ENCODE data around the gene SGK1.

SGK1 gene

GRCh38 chr6:134316733-134317431 lies 1.0 kb downstream of the SGK1 start:
- Histone ChIP-seq H3K36me3 (ENCODE audit: control insufficient read depth, insufficient read depth, low read length) (no peaks in the 10 kb centered on the region), H3K4me3 (ENCODE audit: insufficient read depth, low read depth, low read length) (peak overlapping the region; percentile 57), H3K9me3 (ENCODE audit: control insufficient read depth, low read length) (no peaks in the 10 kb centered on the region), H3K27me3 (ENCODE audit: control insufficient read depth, insufficient read depth, low read length, poor library complexity, severe bottlenecking) (peaks cover 27% of the 10 kb centered on the region), H3K4me1 (ENCODE audit: control insufficient read depth, insufficient read depth, low read length) (peaks cover 14% of the 10 kb centered on the region), H3K27ac (ENCODE audit: insufficient read depth, low read depth, low read length, poor library complexity, severe bottlenecking) (no peak overlapping the region)
- 30% methylated on average over 6 of the region's 6 CpGs for WGBS, 2 experiments

- peaks cover 14% of the 10 kb centered on the region for H3K4me1 ChIP-seq (ENCODE audit: control insufficient read depth, insufficient read depth, low read length)
- H3K27ac ChIP-seq (ENCODE audit: insufficient read depth, low read depth, low read length, poor library complexity, severe bottlenecking) = no peak overlapping the region
- no peaks in the 10 kb centered on the region for H3K36me3 ChIP-seq (ENCODE audit: control insufficient read depth, insufficient read depth, low read length)
- H3K4me3 ChIP-seq (ENCODE audit: insufficient read depth, low read depth, low read length) = no peak overlapping the region
- no peaks in the 10 kb centered on the region for H3K9me3 ChIP-seq (ENCODE audit: control insufficient read depth, low read length)
- WGBS, 2 experiments = 80 to 85% methylated on average over 2 of the region's 2 CpGs
- peaks cover 27% of the 10 kb centered on the region for H3K27me3 ChIP-seq (ENCODE audit: control insufficient read depth, insufficient read depth, low read length, poor library complexity, severe bottlenecking)
Measured at GRCh38 chr6:134315974-134316441, 1.9 kb downstream of the SGK1 start.

GRCh38 chr6:134315189-134315588 lies 2.7 kb downstream of the SGK1 start:
- H3K36me3 ChIP-seq (ENCODE audit: control insufficient read depth, insufficient read depth, low read length) = no peaks in the 10 kb centered on the region
- 89 to 97% methylated on average over 1 of the region's 1 CpG for WGBS, 2 experiments
- H3K4me1 ChIP-seq (ENCODE audit: control insufficient read depth, insufficient read depth, low read length) = peaks cover 14% of the 10 kb centered on the region
- no peaks in the 10 kb centered on the region for H3K9me3 ChIP-seq (ENCODE audit: control insufficient read depth, low read length)
- H3K27me3 ChIP-seq (ENCODE audit: control insufficient read depth, insufficient read depth, low read length, poor library complexity, severe bottlenecking) = peaks cover 27% of the 10 kb centered on the region
- H3K4me3 ChIP-seq (ENCODE audit: insufficient read depth, low read depth, low read length) = no peak overlapping the region
- no peak overlapping the region for H3K27ac ChIP-seq (ENCODE audit: insufficient read depth, low read depth, low read length, poor library complexity, severe bottlenecking)

- Histone ChIP-seq H3K9me3 (ENCODE audit: control insufficient read depth, low read length) (no peaks in the 10 kb centered on the region), H3K4me3 (ENCODE audit: insufficient read depth, low read depth, low read length) (no peak overlapping the region), H3K36me3 (ENCODE audit: control insufficient read depth, insufficient read depth, low read length) (no peaks in the 10 kb centered on the region), H3K27me3 (ENCODE audit: control insufficient read depth, insufficient read depth, low read length, poor library complexity, severe bottlenecking) (peaks cover 27% of the 10 kb centered on the region), H3K27ac (ENCODE audit: insufficient read depth, low read depth, low read length, poor library complexity, severe bottlenecking) (no peak overlapping the region), H3K4me1 (ENCODE audit: control insufficient read depth, insufficient read depth, low read length) (peaks cover 14% of the 10 kb centered on the region)
- 90 to 91% methylated on average over 3 to 4 of the region's 4 CpGs for WGBS, 2 experiments
Measured at GRCh38 chr6:134314006-134314821, 3.7 kb downstream of the SGK1 start.

GRCh38 chr6:134312038-134312660 lies 5.8 kb downstream of the SGK1 start:
- Histone ChIP-seq H3K36me3 (ENCODE audit: control insufficient read depth, insufficient read depth, low read length) (no peaks in the 10 kb centered on the region), H3K4me3 (ENCODE audit: insufficient read depth, low read depth, low read length) (no peak overlapping the region), H3K27ac (ENCODE audit: insufficient read depth, low read depth, low read length, poor library complexity, severe bottlenecking) (no peak overlapping the region), H3K4me1 (ENCODE audit: control insufficient read depth, insufficient read depth, low read length) (peaks cover 12% of the 10 kb centered on the region), H3K9me3 (ENCODE audit: control insufficient read depth, low read length) (no peaks in the 10 kb centered on the region), H3K27me3 (ENCODE audit: control insufficient read depth, insufficient read depth, low read length, poor library complexity, severe bottlenecking) (peaks cover 9% of the 10 kb centered on the region)
- WGBS, 2 experiments = 70 to 74% methylated on average over 7 of the region's 7 CpGs

GRCh38 chr6:134310817-134311216 lies 7.1 kb downstream of the SGK1 start:
- no peak overlapping the region for H3K4me3 ChIP-seq (ENCODE audit: insufficient read depth, low read depth, low read length)
- no peaks in the 10 kb centered on the region for H3K36me3 ChIP-seq (ENCODE audit: control insufficient read depth, insufficient read depth, low read length)
- no peak overlapping the region for H3K27ac ChIP-seq (ENCODE audit: insufficient read depth, low read depth, low read length, poor library complexity, severe bottlenecking)
- H3K4me1 ChIP-seq (ENCODE audit: control insufficient read depth, insufficient read depth, low read length) = no peaks in the 10 kb centered on the region
- H3K27me3 ChIP-seq (ENCODE audit: control insufficient read depth, insufficient read depth, low read length, poor library complexity, severe bottlenecking) = no peaks in the 10 kb centered on the region
- H3K9me3 ChIP-seq (ENCODE audit: control insufficient read depth, low read length) = no peaks in the 10 kb centered on the region
- 83 to 93% methylated on average over 1 to 2 of the region's 2 CpGs for WGBS, 2 experiments

- Histone ChIP-seq H3K27ac (ENCODE audit: insufficient read depth, low read depth, low read length, poor library complexity, severe bottlenecking) (no peak overlapping the region), H3K4me1 (ENCODE audit: control insufficient read depth, insufficient read depth, low read length) (no peaks in the 10 kb centered on the region), H3K27me3 (ENCODE audit: control insufficient read depth, insufficient read depth, low read length, poor library complexity, severe bottlenecking) (no peaks in the 10 kb centered on the region), H3K36me3 (ENCODE audit: control insufficient read depth, insufficient read depth, low read length) (no peaks in the 10 kb centered on the region), H3K9me3 (ENCODE audit: control insufficient read depth, low read length) (no peaks in the 10 kb centered on the region), H3K4me3 (ENCODE audit: insufficient read depth, low read depth, low read length) (no peak overlapping the region)
- WGBS, 2 experiments = 81 to 90% methylated on average over 5 of the region's 5 CpGs
Measured at GRCh38 chr6:134309983-134310605, 7.8 kb downstream of the SGK1 start.

- no peak overlapping the region for H3K4me3 ChIP-seq (ENCODE audit: insufficient read depth, low read depth, low read length)
- no peaks in the 10 kb centered on the region for H3K4me1 ChIP-seq (ENCODE audit: control insufficient read depth, insufficient read depth, low read length)
- no peaks in the 10 kb centered on the region for H3K9me3 ChIP-seq (ENCODE audit: control insufficient read depth, low read length)
- no peaks in the 10 kb centered on the region for H3K36me3 ChIP-seq (ENCODE audit: control insufficient read depth, insufficient read depth, low read length)
- 88 to 95% methylated on average over 3 of the region's 3 CpGs for WGBS, 2 experiments
- no peaks in the 10 kb centered on the region for H3K27me3 ChIP-seq (ENCODE audit: control insufficient read depth, insufficient read depth, low read length, poor library complexity, severe bottlenecking)
- H3K27ac ChIP-seq (ENCODE audit: insufficient read depth, low read depth, low read length, poor library complexity, severe bottlenecking) = no peak overlapping the region
Measured at GRCh38 chr6:134309227-134309626, 8.7 kb downstream of the SGK1 start.

- Histone ChIP-seq H3K4me1 (ENCODE audit: control insufficient read depth, insufficient read depth, low read length) (no peaks in the 10 kb centered on the region), H3K4me3 (ENCODE audit: insufficient read depth, low read depth, low read length) (no peak overlapping the region), H3K27ac (ENCODE audit: insufficient read depth, low read depth, low read length, poor library complexity, severe bottlenecking) (no peak overlapping the region), H3K27me3 (ENCODE audit: control insufficient read depth, insufficient read depth, low read length, poor library complexity, severe bottlenecking) (no peaks in the 10 kb centered on the region), H3K36me3 (ENCODE audit: control insufficient read depth, insufficient read depth, low read length) (no peaks in the 10 kb centered on the region), H3K9me3 (ENCODE audit: control insufficient read depth, low read length) (no peaks in the 10 kb centered on the region)
- 90 to 92% methylated on average over 9 of the region's 9 CpGs for WGBS, 2 experiments
Measured at GRCh38 chr6:134308800-134309199, 9.1 kb downstream of the SGK1 start.

- Histone ChIP-seq H3K27ac (ENCODE audit: insufficient read depth, low read depth, low read length, poor library complexity, severe bottlenecking) (no peak overlapping the region), H3K4me1 (ENCODE audit: control insufficient read depth, insufficient read depth, low read length) (no peaks in the 10 kb centered on the region), H3K27me3 (ENCODE audit: control insufficient read depth, insufficient read depth, low read length, poor library complexity, severe bottlenecking) (no peaks in the 10 kb centered on the region), H3K4me3 (ENCODE audit: insufficient read depth, low read depth, low read length) (no peak overlapping the region), H3K36me3 (ENCODE audit: control insufficient read depth, insufficient read depth, low read length) (no peaks in the 10 kb centered on the region), H3K9me3 (ENCODE audit: control insufficient read depth, low read length) (no peaks in the 10 kb centered on the region)
- 92 to 97% methylated on average over 5 of the region's 5 CpGs for WGBS, 2 experiments
Measured at GRCh38 chr6:134307870-134308269, 10.0 kb downstream of the SGK1 start.

Measured in ectodermal cell (in vitro differentiated cells).